ENCODE data around the gene MICA.
"Not testable (repeated sequence)": the region's sequence is repeated elsewhere in the genome, so short reads cannot be mapped to it uniquely, and the experiment has no call there.

The MICA gene

GRCh38 chr6:31383149-31383548 is 20.2 kb upstream of the MICA start:
- DNase-seq (ENCODE audit: low read depth): no peak

DNA sequence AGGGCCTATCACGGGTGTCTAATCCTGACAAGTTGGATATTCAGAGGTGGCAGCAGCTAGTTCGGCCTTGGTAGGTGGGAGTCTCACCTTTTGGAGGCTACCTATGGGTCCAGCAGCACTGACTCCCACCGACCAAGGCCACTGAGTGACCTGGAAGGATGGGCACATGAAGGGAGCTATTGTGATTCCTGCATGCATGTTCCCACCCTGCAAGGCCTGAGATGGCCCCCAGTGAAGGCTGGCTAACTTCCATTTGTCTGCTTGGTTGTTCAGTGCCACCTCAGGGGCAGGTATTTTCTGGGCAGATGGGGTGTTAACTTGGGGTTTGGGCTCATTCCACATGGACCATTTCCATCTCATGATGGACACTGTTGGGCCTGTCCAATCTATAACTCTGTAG is 18.4 kb upstream of the MICA start:
- DNase-seq (ENCODE audit: low read depth): no peak

GRCh38 chr6:31386099-31386498 is 17.3 kb upstream of the MICA start:
- no peak for DNase-seq (ENCODE audit: low read depth)

- no peak for DNase-seq (ENCODE audit: low read depth)
Measured at GRCh38 chr6:31386977-31387376, 16.4 kb upstream of the MICA start.

GRCh38 chr6:31388916-31389801 is 14.2 kb upstream of the MICA start:
- not testable (repeated sequence) for DNase-seq (ENCODE audit: low read depth)

GRCh38 chr6:31389802-31390132 is 13.6 kb upstream of the MICA start:
- DNase-seq (ENCODE audit: low read depth): not testable (repeated sequence)

- no peak for DNase-seq (ENCODE audit: low read depth)
Measured at GRCh38 chr6:31393932-31394331, 9.5 kb upstream of the MICA start.

DNA sequence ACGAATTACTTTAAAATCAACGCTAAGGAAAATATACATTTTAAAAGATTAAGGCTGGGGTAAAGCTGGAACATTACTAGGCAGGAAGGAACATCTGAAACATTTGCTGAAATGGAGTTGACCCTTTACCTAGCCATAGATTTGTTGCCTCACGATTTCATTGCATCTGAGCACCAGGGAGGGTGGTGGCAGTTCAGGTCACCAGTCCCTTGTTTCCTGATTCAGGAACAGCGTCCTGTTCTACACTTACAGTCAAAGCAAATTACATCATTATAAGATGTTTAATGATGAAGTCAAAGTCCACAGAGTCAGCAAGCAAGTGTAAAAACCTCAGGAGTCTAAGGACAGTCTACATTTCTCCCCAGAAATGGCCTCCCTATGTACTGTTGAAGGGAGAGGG is 9.0 kb upstream of the MICA start:
- no peak for DNase-seq (ENCODE audit: low read depth)

- no peak for DNase-seq (ENCODE audit: low read depth)
Measured at GRCh38 chr6:31395832-31396231, 7.6 kb upstream of the MICA start.

DNA sequence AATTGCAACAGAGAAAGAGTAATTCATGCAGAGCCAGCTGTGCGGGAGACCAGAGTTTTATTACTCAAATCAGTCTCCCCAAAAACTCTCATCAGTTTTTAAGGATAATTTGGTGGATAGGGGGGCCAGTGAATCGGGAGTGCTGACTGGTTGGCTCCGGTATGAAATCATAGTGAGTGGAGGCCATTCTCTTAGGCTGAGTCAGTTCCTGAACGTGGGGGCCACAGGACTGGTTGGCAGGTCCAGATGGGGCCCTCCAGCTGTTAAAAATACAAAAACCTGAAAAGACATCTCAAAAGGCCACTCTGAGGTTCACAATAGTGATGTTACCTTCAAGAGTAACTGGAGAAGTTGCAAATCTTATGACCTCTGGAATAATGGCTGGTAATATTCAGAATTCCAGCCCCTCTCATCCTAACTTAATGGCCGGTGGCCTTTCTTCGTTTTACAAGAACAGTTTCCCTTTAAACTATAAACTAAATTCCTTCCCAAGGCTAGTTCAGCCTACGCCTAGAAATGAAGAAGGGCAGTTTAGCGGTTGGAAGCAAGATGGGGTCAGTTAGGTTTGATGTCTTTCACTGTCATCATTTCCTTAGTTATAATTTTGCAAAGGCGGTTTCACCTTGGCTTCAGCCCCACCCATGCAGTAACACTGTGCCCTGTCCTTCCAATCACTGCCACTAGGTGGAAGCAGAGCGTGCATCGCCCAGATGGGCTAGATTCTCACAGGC is 6.8 kb upstream of the MICA start:
- peak; percentile 84 for DNase-seq (ENCODE audit: low read depth)

GRCh38 chr6:31397153-31397499 is 6.3 kb upstream of the MICA start:
- not testable (repeated sequence) for DNase-seq (ENCODE audit: low read depth)

DNA sequence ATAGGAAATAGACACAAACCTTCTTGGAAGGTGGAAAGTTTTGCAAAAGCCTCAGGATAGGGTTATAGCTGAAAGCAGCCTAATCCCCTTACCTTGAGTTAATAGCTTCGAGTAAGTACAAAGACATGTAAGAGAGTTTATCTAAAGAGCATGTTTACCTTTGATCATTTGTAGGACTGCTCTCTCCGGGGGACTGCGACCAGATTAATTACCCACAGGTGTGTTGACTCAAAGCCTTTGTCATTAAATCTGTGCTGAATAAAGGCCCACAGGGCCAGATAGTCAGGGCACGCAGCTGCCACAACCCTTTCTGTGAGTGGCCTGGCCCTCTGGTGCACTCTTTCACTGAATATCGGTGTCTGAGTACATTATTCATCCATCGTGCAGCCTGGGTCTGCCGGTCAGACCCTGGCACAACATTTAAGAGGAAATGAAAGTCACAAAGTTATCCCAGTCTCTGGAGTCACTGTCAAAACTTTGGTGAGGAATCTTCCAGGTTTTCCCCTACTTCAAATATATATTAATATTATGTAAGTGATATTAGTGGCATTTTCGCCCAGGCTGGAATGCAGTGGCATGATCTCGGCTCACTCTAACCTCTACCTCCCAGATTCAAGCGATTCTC is 5.4 kb upstream of the MICA start:
- DNase-seq (ENCODE audit: low read depth): no peak

GRCh38 chr6:31399589-31400466 is 3.6 kb upstream of the MICA start:
- peak; percentile 39 for DNase-seq (ENCODE audit: low read depth)

- DNase-seq (ENCODE audit: low read depth): peak; percentile 53
Measured at GRCh38 chr6:31400467-31401289, 2.7 kb upstream of the MICA start.

DNA sequence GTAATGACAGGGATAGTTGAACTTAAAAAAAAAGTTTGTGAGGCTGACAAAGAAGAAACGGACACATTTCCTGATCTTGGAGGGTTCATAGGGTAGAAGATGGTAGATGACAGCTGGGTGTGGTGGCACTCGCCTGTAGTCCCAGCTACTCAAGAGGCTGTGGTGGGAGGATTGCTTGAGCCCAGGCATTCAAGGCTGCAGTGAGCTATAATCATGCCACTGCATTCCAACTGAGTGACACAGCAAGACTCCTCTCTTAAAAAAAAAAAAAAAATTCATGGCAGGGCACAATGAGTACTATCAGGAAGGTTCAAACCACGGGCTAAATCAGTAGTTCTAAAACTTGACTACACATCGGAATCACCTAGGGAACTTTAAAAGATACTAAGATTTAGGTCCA is 2.0 kb upstream of the MICA start:
- no peak for DNase-seq (ENCODE audit: low read depth)

DNA sequence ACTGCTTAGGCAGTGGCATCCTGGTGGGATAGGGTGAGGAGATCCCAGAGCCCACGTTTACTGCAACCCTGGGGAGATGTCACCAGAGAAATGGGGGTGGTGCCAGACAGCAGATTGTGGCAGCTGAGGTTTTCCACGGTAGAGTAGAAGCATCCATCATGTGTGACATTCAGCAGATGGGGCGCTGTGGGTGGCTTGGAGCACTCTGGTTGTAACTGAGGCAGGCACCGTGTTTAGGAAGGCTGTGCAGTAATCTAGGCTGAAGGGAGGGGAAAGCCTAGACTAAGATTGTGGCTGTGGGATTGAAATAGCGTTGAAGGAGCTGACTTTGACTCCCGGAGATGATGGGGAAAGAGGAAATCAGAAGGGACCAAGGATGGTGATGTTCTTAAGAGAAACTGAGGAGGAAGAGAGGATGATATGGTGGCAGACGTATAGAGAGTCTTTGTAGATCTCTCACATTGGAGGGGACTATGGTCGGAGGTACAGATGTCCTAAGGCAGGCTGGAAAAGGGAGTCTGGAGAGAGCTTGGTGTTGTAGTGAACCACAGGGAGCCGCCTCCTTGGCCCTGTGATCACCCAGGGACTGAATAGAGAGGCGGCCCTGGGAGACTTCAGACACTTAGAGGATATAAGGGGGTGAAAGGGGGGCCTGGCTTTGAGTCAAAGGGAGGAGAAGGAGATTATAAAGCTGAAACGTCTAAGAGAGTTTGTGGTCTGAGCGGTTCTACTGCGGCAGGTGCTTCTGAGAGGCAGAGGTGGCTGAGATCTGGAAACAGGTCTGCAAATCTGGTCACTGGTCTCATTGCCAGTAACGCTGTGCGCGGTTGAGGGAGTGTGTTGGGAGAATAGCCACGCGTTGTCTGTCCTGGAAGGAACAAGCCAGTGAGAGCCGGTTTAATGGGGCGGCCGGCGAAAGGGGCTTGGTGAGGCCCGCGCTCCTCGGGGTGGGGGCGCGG is 792 bp upstream of the MICA start:
- no peak for DNase-seq (ENCODE audit: low read depth)

DNA sequence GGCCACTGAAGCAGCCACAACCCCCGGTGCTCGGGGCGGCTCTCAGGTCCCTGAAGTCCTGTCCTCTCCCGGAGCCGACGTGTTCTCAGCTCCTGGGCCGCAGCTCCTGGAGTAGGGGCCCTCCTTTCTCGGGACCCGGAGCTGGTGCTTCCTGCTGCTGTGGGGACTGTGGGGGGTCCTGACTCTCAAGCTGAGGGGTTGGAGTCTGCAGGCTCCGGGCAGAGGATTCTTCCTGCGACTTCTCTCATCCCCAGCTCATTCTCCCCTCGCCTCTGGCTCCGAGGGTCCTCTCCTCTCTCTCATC is 618 bp downstream of the MICA start:
- DNase-seq (ENCODE audit: low read depth): not testable (repeated sequence)

DNA sequence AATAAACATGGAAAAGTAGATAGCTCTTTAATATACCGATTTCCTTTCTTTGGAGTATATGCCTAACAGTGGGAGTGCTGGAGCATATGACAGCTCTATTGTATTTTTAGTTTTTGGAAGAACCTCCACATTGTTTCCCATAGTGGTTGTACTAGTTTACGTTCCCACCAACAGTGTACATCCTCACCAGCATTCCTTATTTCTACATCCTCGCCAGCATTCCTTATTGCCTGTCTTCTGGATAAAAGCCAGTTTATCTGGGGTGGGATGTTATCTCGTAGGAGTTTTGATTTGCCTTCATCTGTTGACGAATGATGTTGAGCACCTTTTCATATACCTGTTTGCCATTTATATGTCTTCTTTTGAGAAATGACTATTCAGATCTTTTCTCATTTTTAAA is 2.6 kb downstream of the MICA start:
- DNase-seq (ENCODE audit: low read depth): no peak

- no peak for DNase-seq (ENCODE audit: low read depth)
Measured at GRCh38 chr6:31407699-31408098, 4.3 kb downstream of the MICA start.

- no peak for DNase-seq (ENCODE audit: low read depth)
Measured at GRCh38 chr6:31412506-31412905, 9.1 kb downstream of the MICA start.

All from activated T-cell treated with anti-CD3 and anti-CD28 coated beads for 24 hours (primary cell).